NT2/D1 (cell line): ENCODE data around the gene ARFGEF3.

ENCODE experiments used
- YY1 ChIP-seq: IDR thresholded peaks from 2 replicates; pipeline ENCODE4 v1.6.1; 2011; ENCODE audit not compliant: insufficient read length, insufficient read depth
- ZNF274 ChIP-seq: IDR thresholded peaks from 2 replicates; pipeline ENCODE4 v1.6.1; 2011; ENCODE audit warnings: mild to moderate bottlenecking, low read depth, low read length

DNA sequence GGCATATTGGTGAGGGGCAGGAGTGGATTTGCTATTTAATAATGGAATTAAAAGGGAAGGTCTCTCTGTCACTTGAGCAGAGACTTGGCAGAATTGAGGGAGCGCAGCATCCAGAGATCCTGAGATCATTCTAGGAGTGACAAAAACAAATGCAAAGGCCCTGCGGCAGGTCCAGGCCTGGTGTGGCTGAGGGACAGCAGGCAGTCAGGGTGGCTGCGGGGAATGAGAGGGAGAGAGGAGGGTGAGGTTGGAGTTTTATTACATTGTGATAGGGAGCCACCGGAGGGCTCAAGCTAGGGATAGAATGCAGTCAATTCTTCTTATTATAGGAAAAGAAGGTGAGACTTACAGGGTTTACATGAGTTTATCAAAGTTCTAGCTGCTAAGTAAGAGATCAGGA is 116.1 kb downstream of the ARFGEF3 start:
- TF ChIP-seq YY1, result no peak
- TF ChIP-seq ZNF274, result no peak
